GM12892 (cell line): Measurements from ENCODE around the gene BAZ2B.

Source experiments
- POLR2AphosphoS5 ChIP-seq: IDR thresholded peaks from 2 replicates; pipeline ENCODE4 v1.6.1; 2011; ENCODE audit warnings: low read depth, low read length, control low read depth
- TAF1 ChIP-seq: IDR thresholded peaks from 2 replicates; pipeline ENCODE4 v1.6.1; 2011; ENCODE audit warnings: low read depth, mild to moderate bottlenecking, control low read depth, low read length, borderline replicate concordance

DNA sequence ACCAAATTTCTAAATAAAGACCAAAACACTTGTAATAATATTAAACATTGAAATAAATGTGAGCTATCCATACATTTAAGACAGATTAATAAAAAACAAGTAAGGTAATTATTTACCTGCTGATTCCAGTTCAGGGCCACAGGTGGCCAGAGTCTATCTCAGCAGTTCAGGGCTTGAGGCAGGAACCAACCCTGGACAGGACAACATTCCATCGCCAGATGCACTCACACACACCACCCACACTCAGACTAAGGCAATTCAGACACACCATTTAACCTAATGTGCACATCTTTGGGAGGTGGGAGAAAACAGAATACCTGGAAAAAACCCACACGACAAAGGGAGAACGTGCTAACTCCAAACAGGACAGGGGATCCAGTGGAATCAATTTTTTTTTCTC lies 315.8 kb downstream of the BAZ2B start:
- no peak for TF ChIP-seq TAF1
- no peak for TF ChIP-seq POLR2AphosphoS5
